Transverse colon (tissue), 4 donors: ENCODE results near the gene ARPC1A. TPM values are rescaled to one million over a fixed set of nuclear protein-coding genes. Genes with fewer than 3 reads are reported as not detected.
A peak's percentile ranks its signal among the peaks of the same experiment; 100 is the strongest.
"Not testable (repeated sequence)": the region's sequence is repeated elsewhere in the genome, so short reads cannot be mapped to it uniquely, and the experiment has no call there.

Source experiments
- DNase-seq: peaks from one replicate; pipeline ENCODE4 v3.0.0-alpha.2; 2019
- H3K27ac ChIP-seq, 4 donors: fragments of 200-600 bp; sonication (generic); 2 replicates each; pipeline ENCODE4 v1.5.1; 2016 to 2018; ENCODE audit warnings: inconsistent platforms in 4 of 4
- H3K27me3 ChIP-seq: fragments of 200-600 bp; sonication (generic); 2 replicates; pipeline ENCODE4 v1.5.1; 2017; ENCODE audit warnings: inconsistent platforms
- H3K36me3 ChIP-seq, 4 donors: fragments of 200-600 bp; sonication (generic); 2 replicates each; pipeline ENCODE4 v1.5.1; 2017 to 2019; ENCODE audit warnings: inconsistent platforms in 4 of 4
- H3K4me1 ChIP-seq, 4 donors: fragments of 200-600 bp; sonication (generic); 2 replicates each; pipeline ENCODE4 v1.5.1; 2017 to 2020; ENCODE audit warnings: inconsistent platforms in 4 of 4
- H3K4me3 ChIP-seq, 4 donors: fragments of 200-600 bp; sonication (generic); 1 replicate in 1 of 4; 2 replicates in 3 of 4; pipeline versions ENCODE4 v1.5.1 to v1.6.1; 2017 to 2019; ENCODE audit warnings: inconsistent platforms in 4 of 4
- H3K9me3 ChIP-seq, 2 donors: fragments of 200-600 bp; sonication (generic); 2 replicates each; pipeline ENCODE4 v1.5.1; 2017 to 2019; ENCODE audit warnings: inconsistent platforms in 2 of 2
- CTCF ChIP-seq, 5 experiments: fragments of 200-600 bp in 3 of 5; fragments of 450-650 bp in 2 of 5; sonication (generic) in 3 of 5; IDR thresholded peaks; 1 replicate in 2 of 5; 2 replicates in 3 of 5; pipeline ENCODE4 v1.5.1; 2016 to 2017; ENCODE audit warnings: antibody characterized with exemption in 5 of 5, inconsistent platforms in 3 of 5, mild to moderate bottlenecking in 2 of 5, moderate library complexity in 1 of 5
- EP300 ChIP-seq: sonication (generic); formaldehyde crosslinking; IDR thresholded peaks from one replicate; pipeline ENCODE4 v1.6.1; 2017; ENCODE audit warnings: antibody characterized with exemption, low read depth
- POLR2A ChIP-seq: fragments of 450-650 bp; IDR thresholded peaks from one replicate; pipeline ENCODE4 v1.6.1; 2016; ENCODE audit warnings: antibody characterized with exemption, mild to moderate bottlenecking, moderate library complexity
- POLR2AphosphoS5 ChIP-seq, 3 donors: sonication (generic); formaldehyde crosslinking; IDR thresholded peaks; one replicate each; pipeline ENCODE4 v1.6.1; 2016; ENCODE audit warnings: antibody characterized with exemption in 3 of 3
- WGBS, 2 donors: methylation state at CpG; one replicate each; pipeline ENCODE4 v1.1.5; 2018; ENCODE audit warnings: low coverage in 1 of 2; 5-methylcytosine and 5-hydroxymethylcytosine counted together
- in situ Hi-C, 4 donors: fragments of 200-750 bp; cut with MboI; loops; one replicate each; pipeline versions ENCODE4 v1.15.0 to v1.15.1; 2017; ENCODE audit warnings: low sequenced_read_pairs in 3 of 4, low pct_ligation_motif_present in 1 of 4, low pct_unique_long_range_greater_than_20kb in 1 of 4
- intact Hi-C: fragments of 100-400 bp; cut with DNase I; formaldehyde crosslinking; loops from one replicate; pipeline ENCODE4 v1.15.1; 2023; ENCODE audit warnings: low total_unique reads
- total RNA-seq, 4 donors: library from RNA; depleted of rRNA; stranded (reverse); fragments of >200 nt; gene quantifications; one replicate each; pipeline ENCODE4 v1.1.0, GENCODE V29; 2016

Gene ARPC1A
- 100 to 1,000 TPM; 104 to 186 (median 147) TPM for total RNA-seq

- TF ChIP-seq CTCF (IDR thresholded peaks at IDR 0.05) = peak in 4 of 5 experiments; percentile 19 to 66 (median 35)
- peak; percentile 89 for TF ChIP-seq POLR2A
- peak; percentile 85 to 98 (median 95) for TF ChIP-seq POLR2AphosphoS5 (IDR thresholded peaks at IDR 0.05)
- TF ChIP-seq EP300 = no peak
- in situ Hi-C loops = no loop called here
- Histone ChIP-seq H3K9me3 (no peaks in the 10 kb centered on the region), H3K36me3 (no peaks in the 10 kb centered on the region), H3K4me1 (peaks cover 24 to 52% (median 45%) of the 10 kb centered on the region in 4 donors), H3K27ac (peak within 1 kb of the TSS; percentile 93 to 96 (median 94)), H3K4me3 (peak within 1 kb of the TSS; percentile 87 to 98 (median 91)), H3K27me3 (no peaks in the 10 kb centered on the region)
- intact Hi-C loops = loop anchor here (5.0 kb wide), 1 partner anchor 1143 kb away; no protein-coding TSS in a partner anchor
- 1% methylated on average over 75 of the region's 82 CpGs; no CpG with 5 or more reads in 1 of the 2 donors for WGBS, 2 donors
- DNase-seq = peak; percentile 94
Observed at GRCh38 chr7:99325592-99326407, at the start of gene ARPC1A. TSS of gene ARPC1A (plus strand) at chr7:99325898. CDS start at chr7:99333354, 7,456 bp downstream.

- Histone ChIP-seq H3K27me3 (no peaks in the 10 kb centered on the region), H3K36me3 (no peaks in the 10 kb centered on the region), H3K27ac (no peak overlapping the region), H3K4me3 (no peak overlapping the region), H3K9me3 (no peaks in the 10 kb centered on the region), H3K4me1 (peaks cover 0 to 9% (median 1%) of the 10 kb centered on the region in 4 donors)
- intact Hi-C loops = no loop called here
- DNase-seq = no peak
- WGBS, 2 donors = 67 to 76% methylated on average over 3 to 5 of the region's 5 CpGs
- TF ChIP-seq POLR2AphosphoS5 (IDR thresholded peaks at IDR 0.05) (no peak), EP300 (no peak), POLR2A (no peak), CTCF (IDR thresholded peaks at IDR 0.05) (no peak)
- in situ Hi-C loops = no loop called here
Observed at GRCh38 chr7:99278180-99278579, 47.5 kb upstream of the ARPC1A start.

- WGBS, 2 donors = 94% methylated on average over 4 of the region's 4 CpGs; no CpG with 5 or more reads in 1 of the 2 donors
- intact Hi-C loops = not testable (repeated sequence)
Observed at GRCh38 chr7:99284165-99284564, 41.5 kb upstream of the ARPC1A start.

GRCh38 chr7:99287779-99288534 is 37.7 kb upstream of the ARPC1A start:
- Histone ChIP-seq H3K9me3 (no peaks in the 10 kb centered on the region), H3K36me3 (no peaks in the 10 kb centered on the region), H3K27me3 (no peaks in the 10 kb centered on the region), H3K27ac (no peak overlapping the region), H3K4me3 (no peak overlapping the region), H3K4me1 (peaks cover 0 to 4% (median 0%) of the 10 kb centered on the region in 4 donors)
- no peak for DNase-seq
- TF ChIP-seq POLR2AphosphoS5 (IDR thresholded peaks at IDR 0.05) (no peak), CTCF (IDR thresholded peaks at IDR 0.05) (no peak), EP300 (no peak), POLR2A (no peak)
- WGBS, 2 donors = 92 to 100% methylated on average over 1 to 23 of the region's 23 CpGs
- in situ Hi-C loops = no loop called here
- intact Hi-C loops = no loop called here

More at GRCh38 chr7:99284165-99284564, 41.5 kb upstream of the ARPC1A start:
- H3K27me3 ChIP-seq, H3K27ac ChIP-seq, H3K4me3 ChIP-seq, H3K9me3 ChIP-seq, DNase-seq, in situ Hi-C loops, H3K36me3 ChIP-seq, H3K4me1 ChIP-seq: not testable (repeated sequence)
